ENCODE measurements around the gene IL22. TPM values are rescaled to one million over a fixed set of nuclear protein-coding genes. Genes with fewer than 3 reads are reported as not detected.

Gene IL22
- total RNA-seq, 4 donors from 2014 or later: not detected

DNA sequence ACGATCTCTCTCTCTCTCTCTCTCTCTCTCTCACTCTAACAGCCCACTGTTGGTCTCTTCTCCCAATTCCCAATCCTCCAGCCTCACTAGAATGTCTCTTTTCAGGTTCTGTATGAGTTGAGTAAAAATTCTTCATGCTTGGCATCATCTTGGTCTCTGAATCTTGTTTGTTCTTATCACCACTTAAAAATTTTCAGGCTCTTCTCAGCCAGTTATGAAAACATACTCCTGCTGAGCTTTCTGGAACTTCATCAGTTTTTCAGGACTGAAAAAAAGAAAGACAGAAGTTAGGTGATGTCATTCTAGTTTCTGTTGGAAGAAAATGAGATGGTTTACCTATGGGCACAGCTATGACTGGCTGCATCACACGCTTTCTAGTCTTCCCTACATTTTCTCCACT lies 11.5 kb upstream of the IL22 start:
- H3K4me1 ChIP-seq: no peaks in the 10 kb centered on the region
- WGBS, 2 donors (ENCODE audit: low coverage in 1 of 2): 83 to 84% methylated on average over 1 to 2 of the region's 2 CpGs
- no peaks in the 10 kb centered on the region for H3K27me3 ChIP-seq
- H3K4me3 ChIP-seq: no peak overlapping the region
- ATAC-seq: no peak
- H3K9me3 ChIP-seq: no peaks in the 10 kb centered on the region
- no peak overlapping the region for H3K27ac ChIP-seq
- no peaks in the 10 kb centered on the region for H3K36me3 ChIP-seq
- TF ChIP-seq, protein P1, sequence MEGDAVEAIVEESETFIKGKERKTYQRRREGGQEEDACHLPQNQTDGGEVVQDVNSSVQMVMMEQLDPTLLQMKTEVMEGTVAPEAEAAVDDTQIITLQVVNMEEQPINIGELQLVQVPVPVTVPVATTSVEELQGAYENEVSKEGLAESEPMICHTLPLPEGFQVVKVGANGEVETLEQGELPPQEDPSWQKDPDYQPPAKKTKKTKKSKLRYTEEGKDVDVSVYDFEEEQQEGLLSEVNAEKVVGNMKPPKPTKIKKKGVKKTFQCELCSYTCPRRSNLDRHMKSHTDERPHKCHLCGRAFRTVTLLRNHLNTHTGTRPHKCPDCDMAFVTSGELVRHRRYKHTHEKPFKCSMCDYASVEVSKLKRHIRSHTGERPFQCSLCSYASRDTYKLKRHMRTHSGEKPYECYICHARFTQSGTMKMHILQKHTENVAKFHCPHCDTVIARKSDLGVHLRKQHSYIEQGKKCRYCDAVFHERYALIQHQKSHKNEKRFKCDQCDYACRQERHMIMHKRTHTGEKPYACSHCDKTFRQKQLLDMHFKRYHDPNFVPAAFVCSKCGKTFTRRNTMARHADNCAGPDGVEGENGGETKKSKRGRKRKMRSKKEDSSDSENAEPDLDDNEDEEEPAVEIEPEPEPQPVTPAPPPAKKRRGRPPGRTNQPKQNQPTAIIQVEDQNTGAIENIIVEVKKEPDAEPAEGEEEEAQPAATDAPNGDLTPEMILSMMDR (IDR thresholded peaks at IDR 0.05): no peak

DNA sequence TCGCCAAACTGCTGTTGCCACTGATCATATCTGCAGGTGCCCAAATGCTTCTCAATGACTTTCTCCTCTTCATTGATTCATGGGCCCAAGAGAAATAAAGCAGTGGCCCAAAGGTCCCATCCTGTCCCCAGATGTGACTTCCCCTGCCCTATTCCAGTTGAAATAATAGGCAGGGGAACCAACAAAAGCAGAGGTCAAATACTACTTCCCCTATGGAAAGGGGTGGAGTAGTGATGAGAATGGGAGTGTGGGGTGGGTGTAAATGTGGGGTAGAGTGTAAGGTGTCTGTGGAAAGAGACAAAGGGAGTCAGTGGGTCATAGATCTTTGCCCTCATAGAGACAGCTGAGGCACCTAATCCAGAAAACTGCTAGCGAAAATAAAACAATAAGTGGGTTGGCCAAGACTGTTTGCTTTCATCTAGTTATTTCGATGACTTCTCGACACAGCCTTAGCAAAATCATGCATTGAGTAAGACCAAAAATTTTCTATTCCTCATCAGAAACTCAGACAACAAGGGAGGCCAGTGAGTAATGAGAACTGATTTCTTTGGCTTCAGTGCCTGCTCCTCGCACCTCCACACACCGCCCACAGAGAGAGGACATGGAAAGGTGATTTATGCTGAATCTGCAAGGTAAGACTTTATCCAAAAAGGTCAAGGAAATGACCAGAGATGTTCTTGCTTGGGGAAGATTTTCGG lies 10.9 kb upstream of the IL22 start:
- 85 to 89% methylated on average over 5 to 7 of the region's 7 CpGs for WGBS, 2 donors (ENCODE audit: low coverage in 1 of 2)
- no peak overlapping the region for H3K27ac ChIP-seq

DNA sequence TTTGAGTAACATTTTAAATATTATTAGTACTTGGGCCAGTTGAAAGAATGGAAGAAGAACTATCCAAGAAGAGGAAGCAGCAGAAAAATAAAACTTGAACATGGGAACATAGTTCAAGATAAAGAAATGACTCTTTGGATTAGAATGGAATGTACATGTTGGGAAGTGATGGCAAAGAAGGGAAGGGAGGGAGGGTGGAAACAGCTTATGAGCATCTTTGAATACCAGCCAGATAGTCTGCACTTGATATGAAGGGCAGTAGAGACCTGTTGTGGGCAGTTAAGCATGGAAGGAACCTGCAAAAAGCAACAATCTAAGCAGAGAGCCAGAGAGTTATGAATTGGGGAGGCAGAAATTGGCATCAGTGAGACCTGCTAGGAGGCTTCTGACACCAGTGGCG lies 10.0 kb upstream of the IL22 start:
- Histone ChIP-seq H3K4me3 (no peak overlapping the region), H3K27me3 (no peaks in the 10 kb centered on the region), H3K27ac (no peak overlapping the region), H3K9me3 (no peaks in the 10 kb centered on the region), H3K4me1 (no peaks in the 10 kb centered on the region), H3K36me3 (no peaks in the 10 kb centered on the region)
- WGBS, 2 donors (ENCODE audit: low coverage in 1 of 2): 82% methylated on average over 1 of the region's 1 CpG; no CpG with 5 or more reads in 1 of the 2 donors
- TF ChIP-seq, protein P1 (IDR thresholded peaks at IDR 0.05): no peak
- no peak for TF ChIP-seq POLR2A (IDR thresholded peaks at IDR 0.05)
- no peak for ATAC-seq

More for the DNA sequence above, 10.9 kb upstream of the IL22 start:
- H3K4me1 ChIP-seq: no peaks in the 10 kb centered on the region
- H3K36me3 ChIP-seq: no peaks in the 10 kb centered on the region
- no peak for ATAC-seq
- H3K4me3 ChIP-seq: no peak overlapping the region
- no peaks in the 10 kb centered on the region for H3K9me3 ChIP-seq
- no peaks in the 10 kb centered on the region for H3K27me3 ChIP-seq
- TF ChIP-seq, protein P1 (IDR thresholded peaks at IDR 0.05): no peak

DNA sequence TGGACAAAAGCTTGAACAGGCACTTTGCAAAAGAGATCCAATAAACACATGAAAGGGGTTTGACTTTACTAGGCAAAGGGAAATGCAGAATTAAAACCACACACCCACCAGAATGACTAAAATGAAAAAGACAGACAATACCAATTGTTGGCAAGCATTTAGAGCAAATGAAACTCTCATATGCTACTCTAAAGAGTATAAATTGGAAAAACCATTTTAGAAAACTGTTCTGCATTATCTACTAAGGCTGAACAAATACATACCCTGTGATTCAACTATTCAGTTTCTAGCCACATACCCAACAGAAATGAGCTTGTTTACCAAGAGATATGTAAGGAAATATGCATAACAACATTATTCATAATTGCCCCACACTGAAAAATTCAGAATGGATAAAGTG lies 8.5 kb upstream of the IL22 start:
- H3K36me3 ChIP-seq: no peaks in the 10 kb centered on the region
- no peaks in the 10 kb centered on the region for H3K9me3 ChIP-seq
- H3K27me3 ChIP-seq: no peaks in the 10 kb centered on the region
- H3K27ac ChIP-seq: no peak overlapping the region
- H3K4me1 ChIP-seq: no peaks in the 10 kb centered on the region
- H3K4me3 ChIP-seq: no peak overlapping the region
- TF ChIP-seq POLR2A (IDR thresholded peaks at IDR 0.05) (no peak), EP300 (IDR thresholded peaks at IDR 0.05) (no peak), POLR2AphosphoS5 (IDR thresholded peaks at IDR 0.05) (no peak)
- TF ChIP-seq, protein P1 (IDR thresholded peaks at IDR 0.05): no peak
- ATAC-seq: no peak

DNA sequence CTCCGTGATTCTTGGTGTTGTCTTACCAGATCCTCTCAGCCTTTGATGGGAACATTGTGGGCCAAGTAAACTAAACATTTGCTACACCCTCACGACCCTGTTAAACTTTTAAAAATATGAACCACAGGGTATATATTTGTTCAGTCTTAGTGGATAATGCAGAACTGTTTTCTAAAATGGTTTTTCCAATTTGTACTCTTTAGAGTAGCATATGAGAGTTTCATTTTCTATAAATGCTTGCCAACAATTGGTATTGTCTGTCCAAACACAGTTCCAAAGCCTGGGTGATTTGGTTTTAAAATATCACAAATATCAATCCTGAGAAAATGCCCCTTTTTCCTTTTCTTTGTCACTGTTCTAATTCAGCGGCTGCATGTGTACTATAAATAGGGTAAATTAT lies 6.7 kb upstream of the IL22 start:
- TF ChIP-seq EP300 (IDR thresholded peaks at IDR 0.05) (no peak), POLR2A (IDR thresholded peaks at IDR 0.05) (no peak), POLR2AphosphoS5 (IDR thresholded peaks at IDR 0.05) (no peak)
- TF ChIP-seq, protein P1 (IDR thresholded peaks at IDR 0.05): no peak
- H3K4me1 ChIP-seq: no peaks in the 10 kb centered on the region
- ATAC-seq: no peak

More for the DNA sequence above, 6.7 kb upstream of the IL22 start:
- Histone ChIP-seq H3K9me3 (no peaks in the 10 kb centered on the region), H3K27ac (no peak overlapping the region), H3K27me3 (no peaks in the 10 kb centered on the region), H3K4me3 (no peak overlapping the region), H3K36me3 (no peaks in the 10 kb centered on the region)
- 69 to 78% methylated on average over 3 of the region's 3 CpGs for WGBS, 2 donors (ENCODE audit: low coverage in 1 of 2)
